ENCODE data around the gene RPL29. TPM values are rescaled to one million over a fixed set of nuclear protein-coding genes. Genes with fewer than 3 reads are reported as not detected.

RPL29 gene
- total RNA-seq, 1 donor from 2014 or later = 957 TPM

DNA sequence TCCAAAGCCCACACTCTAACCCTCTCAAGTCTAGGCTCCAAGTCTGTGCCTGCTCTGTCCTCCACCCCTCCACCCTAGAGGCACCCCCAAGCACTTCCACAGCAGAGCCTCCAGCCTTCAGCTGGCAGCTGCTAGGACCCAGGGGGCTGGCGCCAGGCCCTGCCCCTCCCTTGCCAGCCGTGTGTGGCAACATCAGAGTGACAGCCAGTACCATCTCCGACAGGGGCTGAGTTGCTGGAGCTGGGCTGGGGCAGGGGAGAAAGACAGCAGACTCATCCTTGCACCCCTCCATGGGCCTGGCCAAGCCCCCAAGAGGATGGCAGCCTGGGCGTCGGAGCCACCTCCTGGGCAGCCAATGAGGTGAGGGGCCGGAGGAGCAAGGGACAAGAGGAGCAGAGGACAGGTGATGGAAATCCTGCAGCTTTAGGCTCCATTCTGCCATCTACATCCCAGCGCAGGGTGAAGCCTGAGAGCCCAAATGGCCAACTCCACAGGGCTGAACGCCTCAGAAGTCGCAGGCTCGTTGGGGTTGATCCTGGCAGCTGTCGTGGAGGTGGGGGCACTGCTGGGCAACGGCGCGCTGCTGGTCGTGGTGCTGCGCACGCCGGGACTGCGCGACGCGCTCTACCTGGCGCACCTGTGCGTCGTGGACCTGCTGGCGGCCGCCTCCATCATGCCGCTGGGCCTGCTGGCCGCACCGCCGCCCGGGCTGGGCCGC, 40.4 kb downstream of the RPL29 start, which contains the start of gene GPR62:
TSS of gene GPR62 (plus strand) at position 207 of the 718 bp plus-strand sequence. CDS start at position 479, 272 bp downstream.
- H3K9me3 Mint-ChIP-seq (ENCODE audit: unreplicated experiment) = no peaks in the 10 kb centered on the region
- H3K36me3 Mint-ChIP-seq (ENCODE audit: unreplicated experiment) = peaks cover 3% of the 10 kb centered on the region
- H3K4me3 Mint-ChIP-seq (ENCODE audit: unreplicated experiment) = no peak within 1 kb of the TSS
- TF ChIP-seq, protein P1, sequence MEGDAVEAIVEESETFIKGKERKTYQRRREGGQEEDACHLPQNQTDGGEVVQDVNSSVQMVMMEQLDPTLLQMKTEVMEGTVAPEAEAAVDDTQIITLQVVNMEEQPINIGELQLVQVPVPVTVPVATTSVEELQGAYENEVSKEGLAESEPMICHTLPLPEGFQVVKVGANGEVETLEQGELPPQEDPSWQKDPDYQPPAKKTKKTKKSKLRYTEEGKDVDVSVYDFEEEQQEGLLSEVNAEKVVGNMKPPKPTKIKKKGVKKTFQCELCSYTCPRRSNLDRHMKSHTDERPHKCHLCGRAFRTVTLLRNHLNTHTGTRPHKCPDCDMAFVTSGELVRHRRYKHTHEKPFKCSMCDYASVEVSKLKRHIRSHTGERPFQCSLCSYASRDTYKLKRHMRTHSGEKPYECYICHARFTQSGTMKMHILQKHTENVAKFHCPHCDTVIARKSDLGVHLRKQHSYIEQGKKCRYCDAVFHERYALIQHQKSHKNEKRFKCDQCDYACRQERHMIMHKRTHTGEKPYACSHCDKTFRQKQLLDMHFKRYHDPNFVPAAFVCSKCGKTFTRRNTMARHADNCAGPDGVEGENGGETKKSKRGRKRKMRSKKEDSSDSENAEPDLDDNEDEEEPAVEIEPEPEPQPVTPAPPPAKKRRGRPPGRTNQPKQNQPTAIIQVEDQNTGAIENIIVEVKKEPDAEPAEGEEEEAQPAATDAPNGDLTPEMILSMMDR (IDR thresholded peaks at IDR 0.05) = no peak
- H3K27ac Mint-ChIP-seq (ENCODE audit: unreplicated experiment) = no peak within 1 kb of the TSS
- H3K4me1 Mint-ChIP-seq (ENCODE audit: unreplicated experiment) = no peaks in the 10 kb centered on the region
- peaks cover 8% of the 10 kb centered on the region for H3K27me3 Mint-ChIP-seq (ENCODE audit: unreplicated experiment)
- DNase-seq (ENCODE audit: extremely low spot score, unreplicated experiment) = no peak

DNA sequence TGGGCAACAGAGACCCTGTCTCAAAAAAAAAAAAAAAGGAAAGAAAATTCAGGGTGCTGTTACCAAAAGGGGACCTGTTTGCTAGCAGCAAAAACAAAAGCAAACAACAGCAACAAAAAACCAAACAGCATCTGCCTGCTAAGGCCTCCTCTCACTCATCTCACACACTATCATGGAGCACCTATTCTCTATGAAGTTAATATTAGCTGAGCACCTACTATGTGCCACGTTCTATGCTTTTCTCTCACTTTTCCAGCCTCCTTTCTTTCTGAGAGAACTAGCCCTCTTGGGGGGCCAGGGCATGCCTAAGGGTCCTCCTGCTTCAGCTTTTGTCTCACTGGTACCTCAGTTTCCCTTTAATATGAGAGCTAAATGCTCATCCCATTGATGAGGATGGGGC, 41.0 kb downstream of the RPL29 start:
- Mint-ChIP-seq H3K27me3 (ENCODE audit: unreplicated experiment) (peaks cover 8% of the 10 kb centered on the region), H3K36me3 (ENCODE audit: unreplicated experiment) (peaks cover 3% of the 10 kb centered on the region), H3K4me1 (ENCODE audit: unreplicated experiment) (no peaks in the 10 kb centered on the region), H3K4me3 (ENCODE audit: unreplicated experiment) (no peak overlapping the region), H3K27ac (ENCODE audit: unreplicated experiment) (no peak overlapping the region), H3K9me3 (ENCODE audit: unreplicated experiment) (no peaks in the 10 kb centered on the region)
- no peak for DNase-seq (ENCODE audit: extremely low spot score, unreplicated experiment)
- TF ChIP-seq, protein P1 (IDR thresholded peaks at IDR 0.05) = no peak

DNA sequence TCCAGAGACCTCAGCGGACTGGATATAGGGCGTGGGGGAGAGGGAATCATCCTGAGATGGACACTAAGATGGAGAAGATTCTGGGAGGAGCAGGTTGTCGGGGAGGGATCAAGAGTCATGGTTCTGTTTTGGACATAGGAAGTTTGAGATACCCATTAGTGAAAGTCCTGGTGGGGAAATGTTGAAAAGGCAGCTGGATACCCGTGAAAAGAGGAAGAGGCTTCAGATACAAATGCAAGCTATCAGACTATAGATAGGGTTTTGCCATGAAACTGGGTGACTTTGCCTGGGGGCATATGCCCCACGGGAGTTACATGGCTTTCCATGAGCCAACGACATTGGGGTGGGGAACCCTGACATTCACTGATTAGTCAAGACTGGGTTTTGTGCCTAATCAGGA, 41.6 kb downstream of the RPL29 start:
- Mint-ChIP-seq H3K4me3 (ENCODE audit: unreplicated experiment) (no peak overlapping the region), H3K36me3 (ENCODE audit: unreplicated experiment) (peaks cover 3% of the 10 kb centered on the region), H3K4me1 (ENCODE audit: unreplicated experiment) (no peaks in the 10 kb centered on the region), H3K27me3 (ENCODE audit: unreplicated experiment) (peaks cover 8% of the 10 kb centered on the region), H3K9me3 (ENCODE audit: unreplicated experiment) (no peaks in the 10 kb centered on the region), H3K27ac (ENCODE audit: unreplicated experiment) (no peak overlapping the region)
- no peak for DNase-seq (ENCODE audit: extremely low spot score, unreplicated experiment)
- TF ChIP-seq, protein P1 (IDR thresholded peaks at IDR 0.05) = no peak

DNA sequence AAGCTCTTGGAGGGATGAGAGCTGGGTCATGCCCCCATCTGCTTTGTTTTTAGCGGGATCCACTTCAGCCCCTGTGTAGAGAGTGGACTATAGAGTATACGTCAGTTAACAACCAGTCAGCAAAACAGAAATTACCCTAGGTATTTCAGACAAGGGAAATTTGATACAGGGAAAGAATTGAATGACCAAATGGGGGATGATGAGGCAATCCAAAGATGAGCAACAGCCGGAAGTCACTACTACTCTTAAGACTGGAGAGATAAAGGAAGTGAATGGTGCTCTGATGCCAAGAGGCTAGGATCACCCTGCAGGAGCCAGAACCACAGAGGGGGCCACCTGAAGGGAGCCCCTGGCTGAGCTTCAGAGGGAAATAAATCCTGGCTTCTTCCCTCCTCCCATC, 42.2 kb downstream of the RPL29 start:
- Mint-ChIP-seq H3K36me3 (ENCODE audit: unreplicated experiment) (peaks cover 3% of the 10 kb centered on the region), H3K9me3 (ENCODE audit: unreplicated experiment) (no peaks in the 10 kb centered on the region), H3K27me3 (ENCODE audit: unreplicated experiment) (peaks cover 8% of the 10 kb centered on the region), H3K4me1 (ENCODE audit: unreplicated experiment) (no peaks in the 10 kb centered on the region), H3K4me3 (ENCODE audit: unreplicated experiment) (no peak overlapping the region), H3K27ac (ENCODE audit: unreplicated experiment) (no peak overlapping the region)
- no peak for DNase-seq (ENCODE audit: extremely low spot score, unreplicated experiment)
- TF ChIP-seq, protein P1 (IDR thresholded peaks at IDR 0.05) = no peak

DNA sequence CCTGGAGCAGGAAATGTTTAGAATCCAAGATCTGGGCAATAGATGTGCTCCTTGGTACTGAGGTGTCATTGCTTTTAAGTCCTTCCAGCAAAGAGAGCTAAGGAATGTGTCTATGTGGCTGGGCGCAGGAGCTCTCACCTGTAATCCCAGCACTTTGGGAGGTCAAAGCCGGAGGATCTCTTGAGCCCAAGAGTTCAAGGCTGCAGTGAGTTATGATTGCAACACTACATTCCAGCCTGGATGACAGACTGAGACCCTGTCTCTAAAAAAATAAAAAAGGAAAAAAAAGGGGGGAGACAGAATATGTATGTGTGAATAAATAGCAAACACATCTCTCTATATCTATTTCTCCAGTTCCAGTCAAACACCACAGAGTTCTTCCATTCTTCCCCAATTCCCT, 44.8 kb downstream of the RPL29 start:
- Mint-ChIP-seq H3K27me3 (ENCODE audit: unreplicated experiment) (peaks cover 8% of the 10 kb centered on the region), H3K4me1 (ENCODE audit: unreplicated experiment) (no peaks in the 10 kb centered on the region), H3K9me3 (ENCODE audit: unreplicated experiment) (no peaks in the 10 kb centered on the region), H3K27ac (ENCODE audit: unreplicated experiment) (no peak overlapping the region), H3K36me3 (ENCODE audit: unreplicated experiment) (no peaks in the 10 kb centered on the region), H3K4me3 (ENCODE audit: unreplicated experiment) (no peak overlapping the region)
- DNase-seq (ENCODE audit: extremely low spot score, unreplicated experiment) = no peak
- TF ChIP-seq, protein P1 (IDR thresholded peaks at IDR 0.05) = no peak

Measured in osteocyte (in vitro differentiated cells).